Activated CD8-positive, alpha-beta T cell treated with anti-CD3 and anti-CD28 coated beads for 36 hours (primary cell): ENCODE results near the gene TFIP11. TPM values are rescaled to one million over a fixed set of nuclear protein-coding genes. Genes with fewer than 3 reads are reported as not detected.

Source experiments
- ATAC-seq: fragments of 200-7000 bp; cut with Tn5 transposase; one replicate; pipeline ENCODE4 v1.10.0; 2021; ENCODE audit warnings: mild to moderate bottlenecking, moderate library complexity
- CTCF ChIA-PET: fragments of 350-600 bp; sonication (Branson Sonifier 250); formaldehyde crosslinking; loops from one replicate; lab custom pipeline; 2021; ENCODE audit warnings: antibody characterized with exemption; lab: Charles Lee
- POLR2A ChIA-PET: fragments of 350-600 bp; sonication (Branson Sonifier 250); formaldehyde crosslinking; loops from one replicate; lab custom pipeline; 2021; ENCODE audit warnings: antibody characterized with exemption; lab: Charles Lee
- DNase-seq: peaks from one replicate; pipeline ENCODE4 v3.0.0-alpha.2; 2020
- H3K27ac Mint-ChIP-seq: one replicate; pipeline ENCODE4 v1.8.0; 2021; ENCODE audit warnings: mild to moderate bottlenecking, mixed read lengths
- H3K27me3 Mint-ChIP-seq: one replicate; pipeline ENCODE4 v1.8.0; 2021; ENCODE audit warnings: mixed read lengths
- H3K36me3 Mint-ChIP-seq: one replicate; pipeline ENCODE4 v1.8.0; 2021; ENCODE audit warnings: low read depth, mixed read lengths
- H3K4me1 Mint-ChIP-seq: one replicate; pipeline ENCODE4 v1.8.0; 2021; ENCODE audit warnings: low read depth, mixed read lengths
- H3K4me3 Mint-ChIP-seq: one replicate; pipeline ENCODE4 v1.8.0; 2021; ENCODE audit warnings: mild to moderate bottlenecking, moderate library complexity, mixed read lengths
- H3K9me3 Mint-ChIP-seq: one replicate; pipeline ENCODE4 v1.8.0; 2021; ENCODE audit warnings: mixed read lengths
- intact Hi-C: fragments of 100-400 bp; cut with micrococcal nuclease; formaldehyde crosslinking; loops from one replicate; pipeline ENCODE4 v1.10.0; 2022
- total RNA-seq, 2 experiments: library from RNA; stranded (reverse); gene quantifications; one replicate each; pipeline ENCODE4 v1.2.3, GENCODE V29; 2021
- TF ChIP-seq, protein P1 (sequence below): fragments of 200-600 bp; IDR thresholded peaks from one replicate; pipeline ENCODE4 v1.8.0; 2022; ENCODE audit warnings: antibody characterized with exemption, mild to moderate bottlenecking

Gene TFIP11
- total RNA-seq, 2 experiments from 2014 or later: 37.4 to 37.8 TPM

- Mint-ChIP-seq H3K4me3 (no peak overlapping the region), H3K36me3 (peaks cover 54% of the 10 kb centered on the region), H3K4me1 (peaks cover 11% of the 10 kb centered on the region), H3K27ac (no peak overlapping the region), H3K9me3 (no peaks in the 10 kb centered on the region), H3K27me3 (no peaks in the 10 kb centered on the region)
- DNase-seq (no peak), ATAC-seq (no peak)
- POLR2A ChIA-PET: interaction anchor here (0.9 to 1.3 kb wide), 2 partner anchors 12 to 20 kb away, joined by 3 to 4 read pairs; no protein-coding TSS in a partner anchor
- intact Hi-C loops: no loop called here
- CTCF ChIA-PET: no interaction called here
- TF ChIP-seq, protein P1, sequence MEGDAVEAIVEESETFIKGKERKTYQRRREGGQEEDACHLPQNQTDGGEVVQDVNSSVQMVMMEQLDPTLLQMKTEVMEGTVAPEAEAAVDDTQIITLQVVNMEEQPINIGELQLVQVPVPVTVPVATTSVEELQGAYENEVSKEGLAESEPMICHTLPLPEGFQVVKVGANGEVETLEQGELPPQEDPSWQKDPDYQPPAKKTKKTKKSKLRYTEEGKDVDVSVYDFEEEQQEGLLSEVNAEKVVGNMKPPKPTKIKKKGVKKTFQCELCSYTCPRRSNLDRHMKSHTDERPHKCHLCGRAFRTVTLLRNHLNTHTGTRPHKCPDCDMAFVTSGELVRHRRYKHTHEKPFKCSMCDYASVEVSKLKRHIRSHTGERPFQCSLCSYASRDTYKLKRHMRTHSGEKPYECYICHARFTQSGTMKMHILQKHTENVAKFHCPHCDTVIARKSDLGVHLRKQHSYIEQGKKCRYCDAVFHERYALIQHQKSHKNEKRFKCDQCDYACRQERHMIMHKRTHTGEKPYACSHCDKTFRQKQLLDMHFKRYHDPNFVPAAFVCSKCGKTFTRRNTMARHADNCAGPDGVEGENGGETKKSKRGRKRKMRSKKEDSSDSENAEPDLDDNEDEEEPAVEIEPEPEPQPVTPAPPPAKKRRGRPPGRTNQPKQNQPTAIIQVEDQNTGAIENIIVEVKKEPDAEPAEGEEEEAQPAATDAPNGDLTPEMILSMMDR: no peak
Observed at GRCh38 chr22:26496456-26496855, 15.8 kb downstream of the TFIP11 start.

DNA sequence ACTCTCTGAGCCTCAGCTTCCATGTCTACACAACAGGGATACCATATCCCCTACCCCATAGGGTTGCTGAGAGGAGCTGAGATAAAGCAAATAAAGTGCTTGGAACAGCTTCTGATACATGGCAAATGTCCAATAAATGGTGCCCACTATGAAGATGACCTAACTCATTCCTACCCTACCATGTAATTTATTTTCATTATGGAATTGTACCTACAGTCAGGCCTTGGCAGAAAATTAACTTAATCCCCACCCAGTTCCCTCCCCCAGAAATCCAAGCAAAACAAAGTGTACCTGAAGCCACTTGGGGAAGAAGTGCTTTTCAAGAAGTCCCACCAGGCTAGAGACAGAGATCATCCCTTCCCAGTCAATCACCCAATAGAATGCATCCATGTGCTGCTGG lies 17.8 kb downstream of the TFIP11 start:
- H3K27me3 Mint-ChIP-seq: no peaks in the 10 kb centered on the region
- no peak for ATAC-seq
- CTCF ChIA-PET: interaction anchor here (1.1 to 1.7 kb wide), 3 partner anchors 9 to 127 kb away, joined by 3 to 8 read pairs (median 4); no protein-coding TSS in a partner anchor
- no peaks in the 10 kb centered on the region for H3K9me3 Mint-ChIP-seq
- H3K4me1 Mint-ChIP-seq: peaks cover 11% of the 10 kb centered on the region
- H3K36me3 Mint-ChIP-seq: peaks cover 54% of the 10 kb centered on the region
- TF ChIP-seq, protein P1: no peak
- intact Hi-C loops: no loop called here
- POLR2A ChIA-PET: interaction anchor here (1.7 to 2.4 kb wide), 2 partner anchors 9 to 10 kb away, joined by 6 to 9 read pairs; no protein-coding TSS in a partner anchor
- no peak for DNase-seq
- peak overlapping the region; percentile 82 for H3K27ac Mint-ChIP-seq
- H3K4me3 Mint-ChIP-seq: no peak overlapping the region

GRCh38 chr22:26492220-26492619 lies 20.1 kb downstream of the TFIP11 start:
- TF ChIP-seq, protein P1: no peak
- POLR2A ChIA-PET: interaction anchor here (0.9 to 2.3 kb wide), 2 partner anchors 10 to 61 kb away, joined by 3 to 14 read pairs; partner anchors contain the start of genes HPS4 and SRRD
- CTCF ChIA-PET: interaction anchor here (1.1 to 1.8 kb wide), 3 partner anchors 9 to 11 kb away, joined by 3 to 13 read pairs (median 3); no protein-coding TSS in a partner anchor
- intact Hi-C loops: no loop called here
- no peaks in the 10 kb centered on the region for H3K9me3 Mint-ChIP-seq
- H3K4me1 Mint-ChIP-seq: peaks cover 11% of the 10 kb centered on the region
- no peak overlapping the region for H3K4me3 Mint-ChIP-seq
- ATAC-seq (no peak), DNase-seq (no peak)
- no peaks in the 10 kb centered on the region for H3K27me3 Mint-ChIP-seq
- peaks cover 53% of the 10 kb centered on the region for H3K36me3 Mint-ChIP-seq
- H3K27ac Mint-ChIP-seq: peak overlapping the region; percentile 46

- no peak for DNase-seq
- Mint-ChIP-seq H3K27me3 (no peaks in the 10 kb centered on the region), H3K4me3 (no peak overlapping the region), H3K4me1 (peaks cover 29% of the 10 kb centered on the region), H3K27ac (peak overlapping the region; percentile 61), H3K36me3 (peaks cover 47% of the 10 kb centered on the region), H3K9me3 (no peaks in the 10 kb centered on the region)
- POLR2A ChIA-PET: interaction anchor here (0.6 to 1.8 kb wide), 4 partner anchors 10 to 173 kb away, joined by 3 to 7 read pairs (median 4); no protein-coding TSS in a partner anchor
- intact Hi-C loops: no loop called here
- TF ChIP-seq, protein P1: no peak
- CTCF ChIA-PET: interaction anchor here (0.7 to 2.0 kb wide), 3 partner anchors 12 to 176 kb away, joined by 3 to 5 read pairs (median 3); no protein-coding TSS in a partner anchor
- no peak for ATAC-seq
Observed at GRCh38 chr22:26489447-26490036, 22.7 kb downstream of the TFIP11 start.

DNA sequence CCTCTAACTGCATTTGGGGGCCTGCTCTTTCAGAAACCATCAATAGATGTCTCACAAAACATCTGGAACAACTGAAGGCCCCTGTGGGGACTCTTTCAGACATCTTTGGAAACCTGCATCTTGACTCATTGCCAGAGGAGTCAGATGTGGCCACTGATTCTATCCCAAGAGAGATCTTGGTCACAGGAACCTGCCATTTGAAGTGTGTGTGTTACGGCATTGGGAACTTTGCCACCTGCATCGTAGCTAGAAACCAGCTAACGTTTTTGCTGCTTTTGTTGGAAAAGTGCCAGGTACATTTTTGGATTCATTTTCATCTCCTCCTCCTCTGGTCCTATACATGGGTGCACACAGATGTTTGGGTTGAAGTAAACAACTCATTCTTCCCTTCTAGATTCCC lies 24.3 kb downstream of the TFIP11 start:
- DNase-seq (no peak), ATAC-seq (no peak)
- TF ChIP-seq, protein P1: no peak
- CTCF ChIA-PET: no interaction called here
- peaks cover 34% of the 10 kb centered on the region for H3K36me3 Mint-ChIP-seq
- POLR2A ChIA-PET: no interaction called here
- H3K27me3 Mint-ChIP-seq: no peaks in the 10 kb centered on the region
- intact Hi-C loops: no loop called here
- H3K27ac Mint-ChIP-seq: peak overlapping the region; percentile 63
- peaks cover 22% of the 10 kb centered on the region for H3K4me1 Mint-ChIP-seq
- no peaks in the 10 kb centered on the region for H3K9me3 Mint-ChIP-seq
- no peak overlapping the region for H3K4me3 Mint-ChIP-seq
